Activated CD8-positive, alpha-beta memory T cell treated with anti-CD3 and anti-CD28 coated beads, Interleukin-2, amount 10 ng/mL, durations not matched to agents 7 days and 5 days (primary cell): ENCODE measurements around the gene CRYBB1. TPM values are rescaled to one million over a fixed set of nuclear protein-coding genes. Genes with fewer than 3 reads are reported as not detected.

Experiments used
- ATAC-seq: fragments of 150-1000 bp; cut with Tn5 transposase; one replicate; pipeline ENCODE4 v1.10.0; 2021; ENCODE audit warnings: moderate library complexity
- CTCF ChIA-PET: fragments of 350-600 bp; sonication (Branson Sonifier 250); formaldehyde crosslinking; loops from one replicate; lab custom pipeline; 2021; ENCODE audit warnings: antibody characterized with exemption; lab: Charles Lee
- DNase-seq: peaks from one replicate; pipeline ENCODE4 v3.0.0-alpha.2; 2020
- H3K27ac Mint-ChIP-seq: one replicate; pipeline ENCODE4 v1.8.0; 2021; ENCODE audit warnings: mild to moderate bottlenecking, mixed read lengths
- H3K27me3 Mint-ChIP-seq: one replicate; pipeline ENCODE4 v1.8.0; 2021; ENCODE audit warnings: mixed read lengths
- H3K36me3 Mint-ChIP-seq: one replicate; pipeline ENCODE4 v1.8.0; 2021; ENCODE audit warnings: mild to moderate bottlenecking, mixed read lengths
- H3K4me1 Mint-ChIP-seq: one replicate; pipeline ENCODE4 v1.8.0; 2021; ENCODE audit warnings: mixed read lengths
- H3K4me3 Mint-ChIP-seq: one replicate; pipeline ENCODE4 v1.8.0; 2021; ENCODE audit warnings: mild to moderate bottlenecking, moderate library complexity, mixed read lengths
- H3K9me3 Mint-ChIP-seq: one replicate; pipeline ENCODE4 v1.8.0; 2022; ENCODE audit warnings: low read depth, mixed read lengths
- total RNA-seq, 2 experiments: library from RNA; stranded (reverse); gene quantifications; one replicate each; pipeline ENCODE4 v1.2.3, GENCODE V29; 2021

Gene CRYBB1
- under 1 TPM in 1 of 2 experiments, not detected in 1; 0.38 TPM for total RNA-seq

GRCh38 chr22:26617271-26618199 is at the start of gene CRYBB1:
Gene CRYBB1, minus strand, starts transcription at chr22:26618027. Its CDS starts 1,708 bp downstream, at chr22:26616319.
- peaks cover 31% of the 10 kb centered on the region for H3K4me1 Mint-ChIP-seq
- no peak within 1 kb of the TSS for H3K4me3 Mint-ChIP-seq
- CTCF ChIA-PET, result interaction anchor here (0.6 to 1.6 kb wide), 6 partner anchors 9 to 116 kb away, joined by 3 to 4 read pairs (median 3); no protein-coding TSS in a partner anchor
- ATAC-seq (no peak), DNase-seq (no peak)
- no peaks in the 10 kb centered on the region for H3K36me3 Mint-ChIP-seq
- no peaks in the 10 kb centered on the region for H3K9me3 Mint-ChIP-seq
- no peak within 1 kb of the TSS for H3K27ac Mint-ChIP-seq
- peaks cover 16% of the 10 kb centered on the region for H3K27me3 Mint-ChIP-seq

DNA sequence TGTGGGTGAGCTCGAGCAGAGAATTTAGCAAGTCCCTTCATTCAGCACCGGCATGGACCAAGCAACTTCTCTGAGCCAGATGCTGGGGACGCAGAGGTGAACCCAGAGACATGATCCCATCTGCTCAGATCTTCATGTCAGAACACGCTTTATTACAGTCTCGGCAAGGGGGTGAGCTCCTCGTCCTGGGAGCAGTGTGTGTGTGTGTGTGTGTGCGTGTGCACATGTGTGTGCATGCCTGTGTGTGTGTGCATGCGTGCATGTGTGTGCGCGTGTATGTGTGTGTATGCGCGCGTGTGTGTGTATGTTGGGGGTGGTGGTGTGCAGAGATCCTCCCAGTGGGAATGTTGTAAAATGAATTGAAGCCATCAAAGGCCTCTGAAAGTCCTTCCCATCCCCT is 49.3 kb upstream of the CRYBB1 start:
- Mint-ChIP-seq H3K4me1 (peaks cover 81% of the 10 kb centered on the region), H3K9me3 (no peaks in the 10 kb centered on the region), H3K27me3 (no peaks in the 10 kb centered on the region), H3K4me3 (no peak overlapping the region), H3K27ac (peak overlapping the region; percentile 62), H3K36me3 (peaks cover 28% of the 10 kb centered on the region)
- CTCF ChIA-PET, result interaction anchor here (0.7 to 7.2 kb wide), 3 partner anchors 10 to 180 kb away, joined by 3 to 69 read pairs (median 3); partner anchors contain the start of gene MIAT
- ATAC-seq, result no peak
- DNase-seq, result no peak

DNA sequence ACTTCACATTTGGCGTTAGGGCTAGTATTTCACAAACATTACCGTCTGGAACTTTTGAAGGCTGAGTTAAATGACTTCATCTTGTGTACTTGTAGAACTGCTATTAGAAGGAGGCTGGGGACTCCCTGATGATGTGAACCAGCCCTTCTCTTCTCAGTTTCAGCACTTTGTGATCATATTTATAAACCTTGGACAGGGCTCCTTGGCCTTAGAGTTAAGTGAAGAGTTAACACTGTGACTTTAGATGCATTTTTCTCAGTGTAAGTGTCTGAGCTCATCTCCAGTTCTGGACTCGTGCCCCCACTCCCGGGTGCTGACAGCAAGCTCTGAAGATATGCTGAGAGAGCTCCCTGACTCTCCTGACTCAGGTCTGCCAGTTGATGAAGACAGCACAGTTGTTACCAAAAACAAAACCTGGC is 48.0 kb upstream of the CRYBB1 start:
- ATAC-seq, result peak; percentile 14
- H3K9me3 Mint-ChIP-seq, result no peaks in the 10 kb centered on the region
- CTCF ChIA-PET, result interaction anchor here (0.6 to 7.2 kb wide), 16 partner anchors 9 to 236 kb away, joined by 3 to 69 read pairs (median 4); partner anchors contain the start of genes HPS4, MIAT, SRRD and TPST2
- peaks cover 28% of the 10 kb centered on the region for H3K36me3 Mint-ChIP-seq
- no peaks in the 10 kb centered on the region for H3K27me3 Mint-ChIP-seq
- DNase-seq, result no peak
- H3K27ac Mint-ChIP-seq, result peak overlapping the region; percentile 86
- peaks cover 76% of the 10 kb centered on the region for H3K4me1 Mint-ChIP-seq
- no peak overlapping the region for H3K4me3 Mint-ChIP-seq

DNA sequence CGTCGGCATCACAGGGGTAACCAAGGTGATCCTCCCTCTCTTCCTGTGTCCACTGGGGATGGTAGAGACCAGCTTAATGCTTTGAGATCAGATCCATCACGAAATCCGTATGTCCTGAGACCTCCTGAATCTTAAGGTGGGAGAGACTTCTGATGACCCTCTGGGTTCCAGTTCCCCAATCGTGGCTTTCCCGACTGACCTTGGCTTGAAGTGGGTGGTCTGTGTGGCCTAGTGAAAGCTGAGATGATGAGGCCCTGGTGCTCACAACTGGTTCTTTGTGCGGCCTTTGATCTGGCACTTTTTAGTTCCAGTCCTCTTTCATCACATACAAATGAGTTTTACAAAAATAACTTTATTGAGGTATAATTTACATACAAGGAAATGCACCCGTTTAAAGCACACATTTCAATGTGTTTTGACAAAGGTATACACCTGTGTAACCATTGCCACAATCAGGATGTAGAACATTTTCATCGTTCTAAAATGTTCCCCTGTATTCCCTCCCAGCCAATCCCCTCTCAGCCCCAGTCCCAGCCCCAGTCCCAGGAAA is 45.6 kb upstream of the CRYBB1 start:
- ATAC-seq, result no peak
- H3K4me3 Mint-ChIP-seq, result no peak overlapping the region
- H3K9me3 Mint-ChIP-seq, result no peaks in the 10 kb centered on the region
- CTCF ChIA-PET, result interaction anchor here (0.8 to 7.2 kb wide), 5 partner anchors 9 to 180 kb away, joined by 3 to 69 read pairs (median 10); partner anchors contain the start of genes HPS4, SRRD and TFIP11
- H3K4me1 Mint-ChIP-seq, result peaks cover 71% of the 10 kb centered on the region
- no peaks in the 10 kb centered on the region for H3K27me3 Mint-ChIP-seq
- no peak for DNase-seq
- no peak overlapping the region for H3K27ac Mint-ChIP-seq
- peaks cover 21% of the 10 kb centered on the region for H3K36me3 Mint-ChIP-seq

DNA sequence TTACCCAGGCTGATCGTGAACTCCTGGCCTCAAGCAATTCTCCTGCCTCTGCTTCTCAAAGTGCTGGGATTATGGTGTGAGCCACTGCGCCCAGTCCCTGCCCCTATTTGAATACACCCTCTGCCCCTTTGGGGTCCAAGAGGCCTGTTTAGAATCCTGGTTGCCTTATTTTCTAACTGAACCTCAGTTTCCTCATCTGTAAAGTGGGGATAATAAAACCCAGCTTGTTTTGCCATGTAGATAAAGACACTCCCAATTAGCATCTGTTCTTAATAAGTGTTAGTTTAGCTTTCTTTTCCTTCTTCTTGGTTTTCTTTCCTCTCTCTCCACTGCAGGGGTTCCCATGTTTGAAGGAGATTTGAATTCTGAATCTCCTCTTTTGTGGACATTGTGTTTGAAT is 44.3 kb upstream of the CRYBB1 start:
- peaks cover 73% of the 10 kb centered on the region for H3K4me1 Mint-ChIP-seq

GRCh38 chr22:26660961-26661578 is 43.2 kb upstream of the CRYBB1 start:
- Mint-ChIP-seq H3K9me3 (no peaks in the 10 kb centered on the region), H3K27me3 (no peaks in the 10 kb centered on the region), H3K36me3 (peaks cover 16% of the 10 kb centered on the region), H3K4me3 (no peak overlapping the region), H3K4me1 (peaks cover 67% of the 10 kb centered on the region), H3K27ac (peak overlapping the region; percentile 6)
- DNase-seq (no peak), ATAC-seq (no peak)
- CTCF ChIA-PET, result interaction anchor here (0.9 to 7.2 kb wide), 3 partner anchors 11 to 159 kb away, joined by 3 to 69 read pairs (median 3); no protein-coding TSS in a partner anchor

More for the DNA sequence above, 44.3 kb upstream of the CRYBB1 start:
- no peaks in the 10 kb centered on the region for H3K9me3 Mint-ChIP-seq
- ATAC-seq, result no peak
- H3K4me3 Mint-ChIP-seq, result no peak overlapping the region
- no peak for DNase-seq
- CTCF ChIA-PET, result interaction anchor here (7.2 kb wide), 1 partner anchor 160 kb away, joined by 69 read pairs; no protein-coding TSS in a partner anchor
- no peaks in the 10 kb centered on the region for H3K27me3 Mint-ChIP-seq
- H3K36me3 Mint-ChIP-seq, result peaks cover 17% of the 10 kb centered on the region
- no peak overlapping the region for H3K27ac Mint-ChIP-seq

DNA sequence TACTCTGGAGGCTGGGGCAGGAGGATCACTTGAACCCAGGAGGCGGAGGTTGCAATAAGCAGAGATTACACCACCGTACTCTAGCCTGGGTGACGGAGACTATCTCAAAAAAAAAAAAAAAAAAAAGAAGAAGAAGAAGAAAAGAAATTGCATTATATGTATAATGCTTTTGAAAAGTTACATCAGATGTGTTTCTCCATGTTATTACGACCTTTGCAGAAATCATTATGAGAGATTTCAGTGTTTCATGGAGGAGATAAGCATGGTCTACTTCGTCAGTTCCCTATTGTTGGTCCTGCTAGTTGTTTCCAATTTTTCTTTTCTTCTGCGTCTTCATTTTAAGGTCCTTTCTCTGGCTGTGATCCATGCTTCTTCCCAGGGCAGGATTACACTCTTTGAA is 42.5 kb upstream of the CRYBB1 start:
- Mint-ChIP-seq H3K4me3 (no peak overlapping the region), H3K36me3 (peaks cover 14% of the 10 kb centered on the region), H3K27me3 (no peaks in the 10 kb centered on the region), H3K9me3 (no peaks in the 10 kb centered on the region), H3K4me1 (peaks cover 60% of the 10 kb centered on the region), H3K27ac (no peak overlapping the region)
- CTCF ChIA-PET, result interaction anchor here (0.9 to 1.4 kb wide), 2 partner anchors 10 to 28 kb away, joined by 3 read pairs; no protein-coding TSS in a partner anchor
- DNase-seq (no peak), ATAC-seq (no peak)

GRCh38 chr22:26658671-26659478 is 41.0 kb upstream of the CRYBB1 start:
- DNase-seq (peak; percentile 94), ATAC-seq (peak; percentile 82)
- Mint-ChIP-seq H3K27me3 (peaks cover 4% of the 10 kb centered on the region), H3K36me3 (peaks cover 8% of the 10 kb centered on the region), H3K27ac (peak overlapping the region; percentile 90), H3K4me1 (peaks cover 45% of the 10 kb centered on the region), H3K9me3 (no peaks in the 10 kb centered on the region), H3K4me3 (peak overlapping the region; percentile 86)
- CTCF ChIA-PET, result interaction anchor here (0.9 to 1.9 kb wide), 4 partner anchors 10 to 156 kb away, joined by 3 to 4 read pairs (median 4); no protein-coding TSS in a partner anchor

DNA sequence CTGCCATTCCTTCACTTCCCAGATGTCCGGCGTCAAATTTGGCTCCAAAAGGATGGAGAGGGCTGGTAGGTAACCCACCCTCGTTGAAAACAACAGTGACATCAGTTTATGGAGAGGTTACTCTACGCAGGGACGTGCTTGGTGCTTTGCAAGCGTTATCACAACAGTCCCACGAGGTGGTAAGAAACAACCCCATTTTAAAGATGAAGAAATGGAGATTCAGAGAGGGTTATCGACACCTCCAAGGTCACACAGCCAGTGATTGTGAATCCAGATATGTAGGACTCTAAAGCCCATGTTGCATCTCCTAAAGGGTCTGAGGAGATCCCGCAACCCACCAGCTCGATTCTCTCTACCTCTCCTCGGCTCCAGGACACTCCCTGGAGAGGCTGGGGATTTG is 40.3 kb upstream of the CRYBB1 start:
- no peak for ATAC-seq
- Mint-ChIP-seq H3K27ac (peak overlapping the region; percentile 90), H3K9me3 (no peaks in the 10 kb centered on the region), H3K4me3 (peak overlapping the region; percentile 86), H3K4me1 (peaks cover 39% of the 10 kb centered on the region), H3K27me3 (peaks cover 4% of the 10 kb centered on the region), H3K36me3 (peaks cover 2% of the 10 kb centered on the region)
- peak; percentile 50 for DNase-seq
- CTCF ChIA-PET, result interaction anchor here (1.9 to 2.1 kb wide), 2 partner anchors 10 to 176 kb away, joined by 4 to 5 read pairs; no protein-coding TSS in a partner anchor

GRCh38 chr22:26656891-26657851 is 39.3 kb upstream of the CRYBB1 start, which contains the start of gene MIAT:
Gene MIAT, plus strand, starts transcription at chr22:26657588.
- peak; percentile 90 for DNase-seq
- Mint-ChIP-seq H3K4me1 (peaks cover 31% of the 10 kb centered on the region), H3K4me3 (peak within 1 kb of the TSS; percentile 86), H3K9me3 (no peaks in the 10 kb centered on the region), H3K36me3 (peaks cover 1% of the 10 kb centered on the region), H3K27me3 (peaks cover 4% of the 10 kb centered on the region), H3K27ac (peak within 1 kb of the TSS; percentile 90)
- CTCF ChIA-PET, result interaction anchor here (0.6 to 2.6 kb wide), 9 partner anchors 8 to 175 kb away, joined by 3 to 14 read pairs (median 5); no protein-coding TSS in a partner anchor
- peak; percentile 90 for ATAC-seq

GRCh38 chr22:26651815-26652214 is 34.0 kb upstream of the CRYBB1 start:
- DNase-seq (no peak), ATAC-seq (no peak)
- Mint-ChIP-seq H3K27me3 (peaks cover 10% of the 10 kb centered on the region), H3K9me3 (no peaks in the 10 kb centered on the region), H3K36me3 (no peaks in the 10 kb centered on the region), H3K4me1 (peaks cover 49% of the 10 kb centered on the region), H3K27ac (no peak overlapping the region), H3K4me3 (no peak overlapping the region)
- CTCF ChIA-PET, result interaction anchor here (1.6 kb wide), 1 partner anchor 14 kb away, joined by 5 read pairs; no protein-coding TSS in a partner anchor
